GM19372 (cell line): ENCODE results near the gene MAPKBP1.

Source experiments
- ATAC-seq: cut with Tn5 transposase; IDR thresholded peaks from one replicate; pipeline ENCODE4 v1.9.1; 2021; ENCODE audit warnings: mild to moderate bottlenecking, low read depth, moderate library complexity; ENCODE audit not compliant: unreplicated experiment

MAPKBP1 gene

GRCh38 chr15:41865490-41866055 lies 91.3 kb downstream of the MAPKBP1 start:
- ATAC-seq, result no peak

GRCh38 chr15:41866263-41866703 lies 92.0 kb downstream of the MAPKBP1 start:
- no peak for ATAC-seq

- ATAC-seq, result no peak
Observed at GRCh38 chr15:41866872-41867579, 92.7 kb downstream of the MAPKBP1 start.

GRCh38 chr15:41868321-41868720 lies 94.0 kb downstream of the MAPKBP1 start:
- no peak for ATAC-seq

GRCh38 chr15:41869770-41870688 lies 95.7 kb downstream of the MAPKBP1 start:
- ATAC-seq, result no peak

- no peak for ATAC-seq
Observed at GRCh38 chr15:41870689-41871081, 96.4 kb downstream of the MAPKBP1 start.

GRCh38 chr15:41871175-41871905 lies 97.1 kb downstream of the MAPKBP1 start:
- no peak for ATAC-seq

GRCh38 chr15:41872166-41872747 lies 98.0 kb downstream of the MAPKBP1 start:
- no peak for ATAC-seq

GRCh38 chr15:41873711-41874110 lies 99.4 kb downstream of the MAPKBP1 start:
- no peak for ATAC-seq

GRCh38 chr15:41874736-41875135 lies 100.5 kb downstream of the MAPKBP1 start:
- ATAC-seq, result no peak

- ATAC-seq, result no peak
Observed at GRCh38 chr15:41876007-41876406, 101.7 kb downstream of the MAPKBP1 start.

GRCh38 chr15:41876689-41877088 lies 102.4 kb downstream of the MAPKBP1 start:
- no peak for ATAC-seq
